Right kidney (tissue), 1 donor: ENCODE measurements around the gene GFI1B.
A peak's percentile ranks its signal among the peaks of the same experiment; 100 is the strongest.
"Not testable (repeated sequence)": the region's sequence is repeated elsewhere in the genome, so short reads cannot be mapped to it uniquely, and the experiment has no call there.

ENCODE experiments used
- DNase-seq: peaks from one replicate; pipeline ENCODE4 v3.0.0-alpha.2; 2016

Gene GFI1B

GRCh38 chr9:132969783-132970182 lies 8.7 kb upstream of the GFI1B start:
- DNase-seq: no peak

- DNase-seq: peak; percentile 38
Observed at GRCh38 chr9:132970324-132971062, 8.0 kb upstream of the GFI1B start.

GRCh38 chr9:132973166-132973565 lies 5.3 kb upstream of the GFI1B start:
- DNase-seq: no peak

- DNase-seq: no peak
Observed at GRCh38 chr9:132973713-132974112, 4.8 kb upstream of the GFI1B start.

- no peak for DNase-seq
Observed at GRCh38 chr9:132975961-132976360, 2.5 kb upstream of the GFI1B start.

- no peak for DNase-seq
Observed at GRCh38 chr9:132976571-132976970, 1.9 kb upstream of the GFI1B start.

- no peak for DNase-seq
Observed at GRCh38 chr9:132978112-132978450, 413 bp upstream of the GFI1B start.

GRCh38 chr9:132980157-132980556 lies 1.7 kb downstream of the GFI1B start:
- no peak for DNase-seq

GRCh38 chr9:132982458-132982857 lies 4.0 kb downstream of the GFI1B start:
- no peak for DNase-seq

- DNase-seq: no peak
Observed at GRCh38 chr9:132983491-132984201, 5.2 kb downstream of the GFI1B start.

- no peak for DNase-seq
Observed at GRCh38 chr9:132984202-132985070, 5.9 kb downstream of the GFI1B start.

GRCh38 chr9:132985071-132985350 lies 6.5 kb downstream of the GFI1B start:
- no peak for DNase-seq

- no peak for DNase-seq
Observed at GRCh38 chr9:132985489-132985888, 7.0 kb downstream of the GFI1B start.

GRCh38 chr9:132986114-132986513 lies 7.6 kb downstream of the GFI1B start:
- no peak for DNase-seq

- no peak for DNase-seq
Observed at GRCh38 chr9:132986640-132987620, 8.4 kb downstream of the GFI1B start.

GRCh38 chr9:132988244-132989013 lies 9.9 kb downstream of the GFI1B start:
- no peak for DNase-seq

- DNase-seq: no peak
Observed at GRCh38 chr9:132989014-132989310, 10.5 kb downstream of the GFI1B start.

- DNase-seq: no peak
Observed at GRCh38 chr9:132989414-132989996, 11.0 kb downstream of the GFI1B start.

GRCh38 chr9:132989998-132990557 lies 11.6 kb downstream of the GFI1B start:
- DNase-seq: not testable (repeated sequence)

GRCh38 chr9:132990781-132991180 lies 12.3 kb downstream of the GFI1B start:
- no peak for DNase-seq
